ENCODE data around the gene REM1.

DNA sequence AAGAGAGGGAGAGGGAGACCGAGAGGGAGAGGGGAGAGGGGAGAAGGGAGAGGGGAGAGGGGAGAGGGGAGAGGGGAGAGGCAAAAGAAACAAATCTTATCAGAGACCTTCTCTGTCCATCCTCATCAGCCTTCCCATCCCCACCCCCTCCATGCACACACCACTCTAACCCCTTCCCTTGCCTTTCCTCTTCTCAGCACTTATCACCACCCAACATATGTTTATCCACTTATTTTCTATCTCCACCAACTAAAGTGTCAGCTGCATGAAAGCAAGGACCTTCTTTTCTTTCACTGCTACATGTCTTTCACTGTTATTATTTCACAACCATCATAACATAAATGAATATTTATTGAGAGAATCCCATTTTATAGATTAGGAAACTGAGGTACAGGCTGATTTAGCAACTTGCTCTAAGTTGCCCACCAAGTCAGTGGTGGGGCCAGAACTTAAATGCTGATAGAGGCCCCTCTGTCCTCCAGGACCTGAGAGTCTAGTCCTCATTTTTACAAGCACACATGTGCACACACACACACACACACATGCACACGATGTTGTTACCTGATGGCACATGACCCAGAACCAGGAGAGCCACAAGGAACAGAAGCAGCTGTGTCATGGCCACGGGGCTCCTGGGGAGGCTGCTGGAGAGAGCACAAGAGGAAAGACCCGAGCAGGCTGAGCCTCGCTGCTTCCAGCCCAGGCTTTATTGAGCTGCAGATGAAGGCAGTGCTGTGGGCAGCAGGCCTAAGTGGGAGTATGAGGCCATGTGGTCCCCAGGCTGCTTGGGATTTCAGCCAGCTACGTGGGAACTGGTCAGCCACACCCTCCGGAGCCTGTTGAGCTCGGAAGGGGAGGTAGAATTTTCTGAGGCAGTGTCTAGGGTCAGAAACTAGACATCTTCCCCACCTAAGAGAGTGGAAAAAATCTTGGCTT, 2.4 kb upstream of the REM1 start:
- TF ChIP-seq, protein P1, sequence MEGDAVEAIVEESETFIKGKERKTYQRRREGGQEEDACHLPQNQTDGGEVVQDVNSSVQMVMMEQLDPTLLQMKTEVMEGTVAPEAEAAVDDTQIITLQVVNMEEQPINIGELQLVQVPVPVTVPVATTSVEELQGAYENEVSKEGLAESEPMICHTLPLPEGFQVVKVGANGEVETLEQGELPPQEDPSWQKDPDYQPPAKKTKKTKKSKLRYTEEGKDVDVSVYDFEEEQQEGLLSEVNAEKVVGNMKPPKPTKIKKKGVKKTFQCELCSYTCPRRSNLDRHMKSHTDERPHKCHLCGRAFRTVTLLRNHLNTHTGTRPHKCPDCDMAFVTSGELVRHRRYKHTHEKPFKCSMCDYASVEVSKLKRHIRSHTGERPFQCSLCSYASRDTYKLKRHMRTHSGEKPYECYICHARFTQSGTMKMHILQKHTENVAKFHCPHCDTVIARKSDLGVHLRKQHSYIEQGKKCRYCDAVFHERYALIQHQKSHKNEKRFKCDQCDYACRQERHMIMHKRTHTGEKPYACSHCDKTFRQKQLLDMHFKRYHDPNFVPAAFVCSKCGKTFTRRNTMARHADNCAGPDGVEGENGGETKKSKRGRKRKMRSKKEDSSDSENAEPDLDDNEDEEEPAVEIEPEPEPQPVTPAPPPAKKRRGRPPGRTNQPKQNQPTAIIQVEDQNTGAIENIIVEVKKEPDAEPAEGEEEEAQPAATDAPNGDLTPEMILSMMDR (IDR thresholded peaks at IDR 0.05), result no peak
- no peak for TF ChIP-seq POLR2A (IDR thresholded peaks at IDR 0.05)

Measured in Peyer's patch (tissue), 4 donors.